ENCODE results near the gene ETV5.

ETV5 gene

DNA sequence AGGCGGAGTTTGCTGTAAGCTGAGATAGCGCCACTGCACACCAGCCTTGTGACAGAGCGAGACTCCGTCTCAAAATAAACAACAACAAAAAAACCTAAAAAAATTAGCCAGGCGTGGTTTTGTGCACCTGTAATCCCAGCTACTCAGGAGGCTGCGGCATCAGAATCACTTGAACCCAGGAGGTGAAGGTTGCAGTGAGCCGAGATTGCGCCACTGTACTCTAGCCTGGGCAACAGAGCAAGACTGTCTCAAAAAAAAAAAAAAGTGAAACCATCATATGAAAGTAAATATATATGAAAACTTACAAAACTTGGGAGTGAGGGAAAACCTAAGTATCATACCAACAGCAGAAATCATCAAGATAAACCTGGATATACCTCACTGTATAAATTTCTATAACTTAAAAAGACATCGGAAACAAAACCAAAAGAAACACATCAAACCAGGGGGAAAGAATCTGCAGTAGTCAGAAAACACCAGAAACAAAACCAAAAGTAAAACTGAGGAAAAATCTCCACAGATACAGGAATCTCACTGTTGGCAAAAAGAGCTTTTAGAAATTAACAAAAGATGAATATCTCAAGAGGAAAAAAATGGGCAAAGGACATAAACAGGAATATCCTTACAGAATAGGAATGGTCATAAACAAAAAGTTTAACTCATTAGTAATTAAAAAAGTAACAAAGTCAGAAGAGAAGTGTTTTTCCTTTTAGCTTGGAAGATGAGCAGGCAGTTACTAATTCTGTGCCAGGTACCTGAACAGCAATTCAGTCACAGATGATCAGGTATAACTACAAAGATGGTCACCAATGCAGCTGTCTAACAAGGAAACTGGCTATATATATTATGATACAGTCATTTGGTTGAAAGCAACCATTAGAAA lies 41.3 kb downstream of the ETV5 start:
- no peak overlapping the region for H3K9ac ChIP-seq (ENCODE audit: low read depth, low read length)
- no peaks in the 10 kb centered on the region for H3K9me3 ChIP-seq (ENCODE audit: control insufficient read depth, insufficient read depth, low read length)
- H3K4me3 ChIP-seq (ENCODE audit: low read depth, low read length), result no peak overlapping the region
- H3K36me3 ChIP-seq (ENCODE audit: control insufficient read depth, insufficient read depth, low read length), result no peaks in the 10 kb centered on the region
- no peak overlapping the region for H3K27ac ChIP-seq (ENCODE audit: low read depth, low read length)
- no peaks in the 10 kb centered on the region for H3K27me3 ChIP-seq (ENCODE audit: control insufficient read depth, insufficient read depth, low read length)
- no peaks in the 10 kb centered on the region for H3K4me1 ChIP-seq (ENCODE audit: control insufficient read depth, insufficient read depth, low read length)

GRCh38 chr3:186060222-186060621 lies 48.7 kb downstream of the ETV5 start:
- Histone ChIP-seq H3K27ac (ENCODE audit: low read depth, low read length) (no peak overlapping the region), H3K9ac (ENCODE audit: low read depth, low read length) (no peak overlapping the region), H3K27me3 (ENCODE audit: control insufficient read depth, insufficient read depth, low read length) (no peaks in the 10 kb centered on the region), H3K4me3 (ENCODE audit: low read depth, low read length) (no peak overlapping the region), H3K36me3 (ENCODE audit: control insufficient read depth, insufficient read depth, low read length) (0 out of 2 replicates have a peak, but pooled peaks cover 4% of the 10 kb centered on the region), H3K9me3 (ENCODE audit: control insufficient read depth, insufficient read depth, low read length) (no peaks in the 10 kb centered on the region), H3K4me1 (ENCODE audit: control insufficient read depth, insufficient read depth, low read length) (peaks cover 12% of the 10 kb centered on the region)

- H3K9me3 ChIP-seq (ENCODE audit: control insufficient read depth, insufficient read depth, low read length), result no peaks in the 10 kb centered on the region
- no peak overlapping the region for H3K9ac ChIP-seq (ENCODE audit: low read depth, low read length)
- no peak overlapping the region for H3K4me3 ChIP-seq (ENCODE audit: low read depth, low read length)
- peaks cover 12% of the 10 kb centered on the region for H3K4me1 ChIP-seq (ENCODE audit: control insufficient read depth, insufficient read depth, low read length)
- H3K27me3 ChIP-seq (ENCODE audit: control insufficient read depth, insufficient read depth, low read length), result no peaks in the 10 kb centered on the region
- H3K27ac ChIP-seq (ENCODE audit: low read depth, low read length), result no peak overlapping the region
- 0 out of 2 replicates have a peak, but pooled peaks cover 4% of the 10 kb centered on the region for H3K36me3 ChIP-seq (ENCODE audit: control insufficient read depth, insufficient read depth, low read length)
Measured at GRCh38 chr3:186059192-186059591, 49.7 kb downstream of the ETV5 start.

DNA sequence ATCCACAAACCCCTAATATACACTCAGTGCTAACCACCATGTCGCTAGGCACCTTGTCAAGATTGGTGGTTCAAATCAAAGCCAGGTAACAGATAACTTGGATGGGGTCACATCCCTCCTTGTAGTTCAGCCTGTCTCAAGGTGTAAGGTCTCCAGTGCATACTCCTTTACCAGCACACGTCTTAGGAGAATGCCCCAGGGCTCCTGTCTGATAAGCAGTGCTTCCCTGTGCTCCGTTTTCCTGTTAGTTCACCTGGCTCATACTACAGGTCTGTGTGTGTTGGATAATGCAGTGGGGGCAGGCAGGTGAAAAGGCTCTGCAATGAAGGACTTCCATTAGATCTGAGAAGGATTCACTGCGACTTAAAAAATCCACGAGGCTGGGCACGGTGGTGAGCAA lies 50.7 kb downstream of the ETV5 start:
- no peak overlapping the region for H3K9ac ChIP-seq (ENCODE audit: low read depth, low read length)
- 0 out of 2 replicates have a peak, but pooled peaks cover 4% of the 10 kb centered on the region for H3K36me3 ChIP-seq (ENCODE audit: control insufficient read depth, insufficient read depth, low read length)
- no peaks in the 10 kb centered on the region for H3K9me3 ChIP-seq (ENCODE audit: control insufficient read depth, insufficient read depth, low read length)
- H3K4me3 ChIP-seq (ENCODE audit: low read depth, low read length), result no peak overlapping the region
- peaks cover 12% of the 10 kb centered on the region for H3K4me1 ChIP-seq (ENCODE audit: control insufficient read depth, insufficient read depth, low read length)
- H3K27ac ChIP-seq (ENCODE audit: low read depth, low read length), result peak overlapping the region; percentile 64
- H3K27me3 ChIP-seq (ENCODE audit: control insufficient read depth, insufficient read depth, low read length), result no peaks in the 10 kb centered on the region

- Histone ChIP-seq H3K4me1 (ENCODE audit: control insufficient read depth, insufficient read depth, low read length) (peaks cover 12% of the 10 kb centered on the region), H3K9me3 (ENCODE audit: control insufficient read depth, insufficient read depth, low read length) (no peaks in the 10 kb centered on the region), H3K9ac (ENCODE audit: low read depth, low read length) (0 out of 2 replicates have a peak overlapping the region, but pooled peaks have one; percentile 11), H3K27me3 (ENCODE audit: control insufficient read depth, insufficient read depth, low read length) (no peaks in the 10 kb centered on the region), H3K27ac (ENCODE audit: low read depth, low read length) (peak overlapping the region; percentile 64), H3K36me3 (ENCODE audit: control insufficient read depth, insufficient read depth, low read length) (0 out of 2 replicates have a peak, but pooled peaks cover 4% of the 10 kb centered on the region), H3K4me3 (ENCODE audit: low read depth, low read length) (no peak overlapping the region)
Measured at GRCh38 chr3:186057594-186057993, 51.3 kb downstream of the ETV5 start.

GRCh38 chr3:186054792-186055352 lies 54.0 kb downstream of the ETV5 start:
- Histone ChIP-seq H3K27me3 (ENCODE audit: control insufficient read depth, insufficient read depth, low read length) (no peaks in the 10 kb centered on the region), H3K9me3 (ENCODE audit: control insufficient read depth, insufficient read depth, low read length) (no peaks in the 10 kb centered on the region), H3K36me3 (ENCODE audit: control insufficient read depth, insufficient read depth, low read length) (0 out of 2 replicates have a peak, but pooled peaks cover 9% of the 10 kb centered on the region), H3K4me1 (ENCODE audit: control insufficient read depth, insufficient read depth, low read length) (peaks cover 12% of the 10 kb centered on the region), H3K4me3 (ENCODE audit: low read depth, low read length) (no peak overlapping the region), H3K9ac (ENCODE audit: low read depth, low read length) (no peak overlapping the region), H3K27ac (ENCODE audit: low read depth, low read length) (no peak overlapping the region)

GRCh38 chr3:186053954-186054791 lies 54.7 kb downstream of the ETV5 start:
- H3K4me3 ChIP-seq (ENCODE audit: low read depth, low read length), result no peak overlapping the region
- H3K9ac ChIP-seq (ENCODE audit: low read depth, low read length), result no peak overlapping the region
- H3K4me1 ChIP-seq (ENCODE audit: control insufficient read depth, insufficient read depth, low read length), result peaks cover 12% of the 10 kb centered on the region
- H3K36me3 ChIP-seq (ENCODE audit: control insufficient read depth, insufficient read depth, low read length), result 0 out of 2 replicates have a peak, but pooled peaks cover 9% of the 10 kb centered on the region
- no peaks in the 10 kb centered on the region for H3K9me3 ChIP-seq (ENCODE audit: control insufficient read depth, insufficient read depth, low read length)
- H3K27me3 ChIP-seq (ENCODE audit: control insufficient read depth, insufficient read depth, low read length), result no peaks in the 10 kb centered on the region
- H3K27ac ChIP-seq (ENCODE audit: low read depth, low read length), result no peak overlapping the region

- Histone ChIP-seq H3K27me3 (ENCODE audit: control insufficient read depth, insufficient read depth, low read length) (no peaks in the 10 kb centered on the region), H3K36me3 (ENCODE audit: control insufficient read depth, insufficient read depth, low read length) (0 out of 2 replicates have a peak, but pooled peaks cover 9% of the 10 kb centered on the region), H3K9ac (ENCODE audit: low read depth, low read length) (no peak overlapping the region), H3K4me1 (ENCODE audit: control insufficient read depth, insufficient read depth, low read length) (peaks cover 4% of the 10 kb centered on the region), H3K27ac (ENCODE audit: low read depth, low read length) (no peak overlapping the region), H3K9me3 (ENCODE audit: control insufficient read depth, insufficient read depth, low read length) (no peaks in the 10 kb centered on the region), H3K4me3 (ENCODE audit: low read depth, low read length) (no peak overlapping the region)
Measured at GRCh38 chr3:186052096-186052840, 56.6 kb downstream of the ETV5 start.

GRCh38 chr3:186049001-186049400 lies 59.9 kb downstream of the ETV5 start:
- no peak overlapping the region for H3K9ac ChIP-seq (ENCODE audit: low read depth, low read length)
- H3K4me1 ChIP-seq (ENCODE audit: control insufficient read depth, insufficient read depth, low read length), result no peaks in the 10 kb centered on the region
- H3K4me3 ChIP-seq (ENCODE audit: low read depth, low read length), result no peak overlapping the region
- no peak overlapping the region for H3K27ac ChIP-seq (ENCODE audit: low read depth, low read length)
- 0 out of 2 replicates have a peak, but pooled peaks cover 5% of the 10 kb centered on the region for H3K36me3 ChIP-seq (ENCODE audit: control insufficient read depth, insufficient read depth, low read length)
- no peaks in the 10 kb centered on the region for H3K9me3 ChIP-seq (ENCODE audit: control insufficient read depth, insufficient read depth, low read length)
- H3K27me3 ChIP-seq (ENCODE audit: control insufficient read depth, insufficient read depth, low read length), result no peaks in the 10 kb centered on the region

GRCh38 chr3:186048119-186048518 lies 60.8 kb downstream of the ETV5 start:
- Histone ChIP-seq H3K4me3 (ENCODE audit: low read depth, low read length) (no peak overlapping the region), H3K4me1 (ENCODE audit: control insufficient read depth, insufficient read depth, low read length) (no peaks in the 10 kb centered on the region), H3K9ac (ENCODE audit: low read depth, low read length) (no peak overlapping the region), H3K27ac (ENCODE audit: low read depth, low read length) (no peak overlapping the region), H3K36me3 (ENCODE audit: control insufficient read depth, insufficient read depth, low read length) (0 out of 2 replicates have a peak, but pooled peaks cover 5% of the 10 kb centered on the region), H3K27me3 (ENCODE audit: control insufficient read depth, insufficient read depth, low read length) (no peaks in the 10 kb centered on the region), H3K9me3 (ENCODE audit: control insufficient read depth, insufficient read depth, low read length) (no peaks in the 10 kb centered on the region)

All from HUES48 (cell line).